Measurements from ENCODE around the gene ABCF3.

DNA sequence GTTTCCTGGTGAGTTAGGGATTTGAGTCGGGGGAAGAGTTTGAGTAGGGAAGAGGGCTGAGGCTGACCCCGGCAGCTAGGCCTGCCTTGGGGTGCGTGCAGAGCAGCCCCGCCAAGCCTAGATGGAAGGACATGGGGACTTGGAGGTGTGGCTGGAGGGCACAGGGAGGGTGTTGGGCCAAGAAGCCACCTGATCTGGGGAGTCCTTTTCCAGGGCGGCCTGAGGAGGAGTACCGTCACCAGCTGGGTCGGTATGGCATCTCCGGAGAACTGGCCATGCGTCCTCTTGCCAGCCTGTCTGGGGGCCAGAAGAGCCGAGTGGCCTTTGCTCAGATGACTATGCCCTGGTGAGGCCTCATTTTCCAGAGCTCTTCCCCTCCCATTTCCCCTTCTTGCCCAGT, 6.9 kb downstream of the ABCF3 start:
- TF ChIP-seq, protein P1, sequence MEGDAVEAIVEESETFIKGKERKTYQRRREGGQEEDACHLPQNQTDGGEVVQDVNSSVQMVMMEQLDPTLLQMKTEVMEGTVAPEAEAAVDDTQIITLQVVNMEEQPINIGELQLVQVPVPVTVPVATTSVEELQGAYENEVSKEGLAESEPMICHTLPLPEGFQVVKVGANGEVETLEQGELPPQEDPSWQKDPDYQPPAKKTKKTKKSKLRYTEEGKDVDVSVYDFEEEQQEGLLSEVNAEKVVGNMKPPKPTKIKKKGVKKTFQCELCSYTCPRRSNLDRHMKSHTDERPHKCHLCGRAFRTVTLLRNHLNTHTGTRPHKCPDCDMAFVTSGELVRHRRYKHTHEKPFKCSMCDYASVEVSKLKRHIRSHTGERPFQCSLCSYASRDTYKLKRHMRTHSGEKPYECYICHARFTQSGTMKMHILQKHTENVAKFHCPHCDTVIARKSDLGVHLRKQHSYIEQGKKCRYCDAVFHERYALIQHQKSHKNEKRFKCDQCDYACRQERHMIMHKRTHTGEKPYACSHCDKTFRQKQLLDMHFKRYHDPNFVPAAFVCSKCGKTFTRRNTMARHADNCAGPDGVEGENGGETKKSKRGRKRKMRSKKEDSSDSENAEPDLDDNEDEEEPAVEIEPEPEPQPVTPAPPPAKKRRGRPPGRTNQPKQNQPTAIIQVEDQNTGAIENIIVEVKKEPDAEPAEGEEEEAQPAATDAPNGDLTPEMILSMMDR (IDR thresholded peaks at IDR 0.05): no peak
- TF ChIP-seq EP300 (IDR thresholded peaks at IDR 0.05): no peak
